ENCODE results near the gene GALNT17.

The GALNT17 gene

DNA sequence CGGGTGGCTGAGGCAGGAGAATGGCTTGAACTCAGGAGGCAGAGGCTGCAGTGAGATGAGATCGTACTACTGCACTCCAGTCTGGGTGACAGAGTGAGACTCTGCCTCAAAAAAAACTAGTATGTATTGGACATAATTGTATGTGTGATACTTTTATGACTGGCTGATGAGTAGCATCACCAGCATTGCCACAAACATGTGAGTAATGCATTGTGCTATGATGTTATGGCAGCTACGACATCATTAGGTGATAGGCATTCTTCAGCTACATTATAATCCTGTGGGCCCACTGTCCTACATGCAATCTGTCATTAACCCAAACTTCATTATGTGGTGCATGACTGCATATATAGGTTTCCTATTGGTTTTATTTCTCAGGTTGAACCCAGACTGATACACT is 352.4 kb downstream of the GALNT17 start:
- TF ChIP-seq, protein P1, sequence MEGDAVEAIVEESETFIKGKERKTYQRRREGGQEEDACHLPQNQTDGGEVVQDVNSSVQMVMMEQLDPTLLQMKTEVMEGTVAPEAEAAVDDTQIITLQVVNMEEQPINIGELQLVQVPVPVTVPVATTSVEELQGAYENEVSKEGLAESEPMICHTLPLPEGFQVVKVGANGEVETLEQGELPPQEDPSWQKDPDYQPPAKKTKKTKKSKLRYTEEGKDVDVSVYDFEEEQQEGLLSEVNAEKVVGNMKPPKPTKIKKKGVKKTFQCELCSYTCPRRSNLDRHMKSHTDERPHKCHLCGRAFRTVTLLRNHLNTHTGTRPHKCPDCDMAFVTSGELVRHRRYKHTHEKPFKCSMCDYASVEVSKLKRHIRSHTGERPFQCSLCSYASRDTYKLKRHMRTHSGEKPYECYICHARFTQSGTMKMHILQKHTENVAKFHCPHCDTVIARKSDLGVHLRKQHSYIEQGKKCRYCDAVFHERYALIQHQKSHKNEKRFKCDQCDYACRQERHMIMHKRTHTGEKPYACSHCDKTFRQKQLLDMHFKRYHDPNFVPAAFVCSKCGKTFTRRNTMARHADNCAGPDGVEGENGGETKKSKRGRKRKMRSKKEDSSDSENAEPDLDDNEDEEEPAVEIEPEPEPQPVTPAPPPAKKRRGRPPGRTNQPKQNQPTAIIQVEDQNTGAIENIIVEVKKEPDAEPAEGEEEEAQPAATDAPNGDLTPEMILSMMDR (IDR thresholded peaks at IDR 0.05; ENCODE audit: unreplicated experiment in 3 of 3): no peak
- Mint-ChIP-seq H3K36me3 (ENCODE audit: low read depth) (no peaks in the 10 kb centered on the region), H3K4me3 (no peak overlapping the region), H3K9me3 (no peaks in the 10 kb centered on the region), H3K27ac (no peak overlapping the region), H3K27me3 (ENCODE audit: low read depth) (peaks cover 7% of the 10 kb centered on the region), H3K4me1 (peaks cover 11% of the 10 kb centered on the region)

DNA sequence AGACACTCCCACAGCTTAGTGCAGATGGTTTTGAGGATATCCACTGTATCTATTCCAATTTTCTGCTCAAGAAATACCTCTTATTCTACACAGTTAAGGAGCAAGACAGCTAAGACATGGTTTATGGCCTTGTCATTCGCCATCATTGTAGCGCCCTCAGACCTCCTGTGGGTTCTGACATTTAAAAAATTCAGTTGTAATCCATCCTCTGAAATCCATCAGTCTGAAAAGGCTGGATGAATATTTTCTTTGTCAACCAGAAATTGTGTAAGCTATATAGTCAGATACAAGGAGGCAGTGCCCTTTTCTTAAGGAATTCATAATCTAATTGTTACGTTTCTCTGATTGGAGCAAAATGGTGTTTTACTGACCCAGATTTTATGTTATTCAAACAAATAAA is 353.6 kb downstream of the GALNT17 start:
- peaks cover 11% of the 10 kb centered on the region for H3K4me1 Mint-ChIP-seq
- H3K36me3 Mint-ChIP-seq (ENCODE audit: low read depth): no peaks in the 10 kb centered on the region
- H3K4me3 Mint-ChIP-seq: no peak overlapping the region
- TF ChIP-seq, protein P1 (IDR thresholded peaks at IDR 0.05; ENCODE audit: unreplicated experiment in 3 of 3): no peak
- no peaks in the 10 kb centered on the region for H3K9me3 Mint-ChIP-seq
- H3K27me3 Mint-ChIP-seq (ENCODE audit: low read depth): peaks cover 4% of the 10 kb centered on the region
- H3K27ac Mint-ChIP-seq: no peak overlapping the region

DNA sequence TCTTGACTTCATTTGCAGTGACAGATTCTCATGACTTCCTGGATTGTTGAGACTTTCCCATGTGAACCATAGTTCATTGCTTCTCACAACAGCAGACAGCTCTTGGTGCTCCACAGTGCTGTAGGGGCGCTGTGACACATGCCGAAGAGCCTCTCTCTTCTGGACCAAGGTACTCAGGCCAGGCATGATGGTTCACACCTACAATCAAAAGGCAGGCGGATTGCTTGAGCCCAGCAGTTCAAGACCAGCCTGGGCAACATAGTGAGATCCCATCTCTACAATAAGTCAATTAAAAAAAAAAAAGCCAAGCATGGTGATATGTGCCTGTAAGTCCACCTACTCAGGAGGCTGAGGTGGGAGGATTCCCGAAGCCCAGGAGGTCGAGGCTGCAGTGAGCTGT is 354.5 kb downstream of the GALNT17 start:
- TF ChIP-seq, protein P1 (IDR thresholded peaks at IDR 0.05; ENCODE audit: unreplicated experiment in 3 of 3): no peak
- Mint-ChIP-seq H3K4me1 (peaks cover 16% of the 10 kb centered on the region), H3K9me3 (no peaks in the 10 kb centered on the region), H3K27me3 (ENCODE audit: low read depth) (peaks cover 4% of the 10 kb centered on the region), H3K27ac (no peak overlapping the region), H3K36me3 (ENCODE audit: low read depth) (no peaks in the 10 kb centered on the region), H3K4me3 (no peak overlapping the region)

DNA sequence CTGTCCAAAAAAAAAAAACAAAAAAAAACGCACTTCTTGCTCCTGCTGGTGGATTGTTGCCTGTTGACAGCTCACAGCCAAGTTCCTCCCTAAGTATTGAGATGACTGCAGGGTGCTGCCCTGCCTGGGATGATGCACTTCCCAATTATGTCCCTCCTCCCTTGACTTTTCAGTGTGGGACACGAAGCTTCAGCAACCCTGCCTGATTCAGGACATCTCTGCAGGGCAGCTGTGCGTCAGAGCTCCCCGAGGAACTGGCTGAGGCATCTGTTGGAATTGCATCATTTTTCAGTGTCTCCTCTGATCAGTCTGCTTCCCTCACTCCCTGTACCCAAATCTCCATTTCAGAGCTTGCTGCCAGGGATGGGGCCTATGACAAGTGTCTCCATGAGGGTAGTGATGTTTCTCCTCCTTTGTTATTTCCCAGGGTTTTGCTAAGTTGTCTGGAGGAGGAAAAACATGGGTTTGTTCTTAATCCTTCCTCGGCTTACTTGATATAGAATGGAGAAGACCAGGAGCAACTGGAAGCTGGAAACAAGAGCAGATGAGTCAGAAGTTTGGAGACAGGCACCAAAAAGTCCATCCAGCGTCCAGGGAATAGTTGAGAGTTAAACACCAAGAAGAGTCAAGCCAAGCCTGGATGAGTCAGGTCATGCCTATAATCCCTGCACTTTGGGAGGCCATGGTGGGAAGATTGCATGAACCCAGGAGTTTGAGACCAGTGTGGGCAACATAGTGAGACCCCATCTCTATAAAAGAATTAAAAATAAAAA is 355.1 kb downstream of the GALNT17 start:
- Mint-ChIP-seq H3K4me1 (peaks cover 12% of the 10 kb centered on the region), H3K36me3 (ENCODE audit: low read depth) (no peaks in the 10 kb centered on the region), H3K27me3 (ENCODE audit: low read depth) (peaks cover 4% of the 10 kb centered on the region), H3K4me3 (no peak overlapping the region), H3K9me3 (no peaks in the 10 kb centered on the region), H3K27ac (no peak overlapping the region)
- TF ChIP-seq, protein P1 (IDR thresholded peaks at IDR 0.05; ENCODE audit: unreplicated experiment in 3 of 3): no peak

DNA sequence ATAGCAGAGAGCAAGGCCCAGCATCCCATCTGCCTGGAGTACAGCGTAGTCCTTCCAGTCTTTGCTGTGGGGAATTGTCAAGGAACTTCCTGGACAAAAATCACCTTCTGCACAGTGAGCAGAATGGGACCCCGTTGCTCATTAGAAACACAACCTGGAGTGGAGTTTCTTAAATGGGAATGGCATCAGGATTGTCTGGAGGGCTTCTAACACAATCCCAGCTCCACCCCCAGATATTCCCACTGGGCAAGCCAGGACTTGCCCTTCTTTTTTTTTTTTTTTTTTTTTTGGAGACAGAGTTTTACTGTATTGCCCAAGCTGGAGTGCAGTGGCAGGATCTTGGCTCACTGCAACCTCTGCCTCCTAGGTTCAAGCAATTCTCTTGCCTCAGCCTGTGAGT is 356.4 kb downstream of the GALNT17 start:
- no peak overlapping the region for H3K4me3 Mint-ChIP-seq
- peaks cover 6% of the 10 kb centered on the region for H3K27me3 Mint-ChIP-seq (ENCODE audit: low read depth)
- H3K4me1 Mint-ChIP-seq: peaks cover 12% of the 10 kb centered on the region
- TF ChIP-seq, protein P1 (IDR thresholded peaks at IDR 0.05; ENCODE audit: unreplicated experiment in 3 of 3): no peak
- no peak overlapping the region for H3K27ac Mint-ChIP-seq
- no peaks in the 10 kb centered on the region for H3K36me3 Mint-ChIP-seq (ENCODE audit: low read depth)
- no peaks in the 10 kb centered on the region for H3K9me3 Mint-ChIP-seq

DNA sequence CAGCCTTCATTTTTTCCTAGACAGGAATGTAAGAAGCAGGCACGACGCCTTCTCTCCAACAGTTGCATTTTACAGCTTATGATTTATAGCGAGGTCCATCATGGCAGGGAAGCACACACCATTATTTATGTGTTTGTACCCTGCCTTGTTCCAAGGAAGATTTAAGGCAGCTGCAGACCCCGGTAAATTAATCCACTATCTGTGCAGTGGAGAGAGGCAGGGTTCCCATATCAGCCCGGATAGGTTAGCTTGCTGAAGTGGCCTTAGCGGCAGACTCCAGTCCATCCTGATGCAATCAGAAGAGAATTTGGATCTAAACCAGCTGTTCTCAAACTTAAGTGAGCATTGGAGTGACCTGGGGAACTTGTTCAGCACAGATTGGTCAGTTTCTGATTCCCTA is 359.4 kb downstream of the GALNT17 start:
- Mint-ChIP-seq H3K36me3 (ENCODE audit: low read depth) (no peaks in the 10 kb centered on the region), H3K27me3 (ENCODE audit: low read depth) (peaks cover 12% of the 10 kb centered on the region), H3K27ac (peak overlapping the region in 1 of 3 experiments; percentile 45), H3K9me3 (no peaks in the 10 kb centered on the region), H3K4me1 (peaks cover 12% of the 10 kb centered on the region), H3K4me3 (no peak overlapping the region)
- TF ChIP-seq, protein P1 (IDR thresholded peaks at IDR 0.05; ENCODE audit: unreplicated experiment in 3 of 3): no peak
